ENCODE results near the gene ALG2. TPM values are rescaled to one million over a fixed set of nuclear protein-coding genes. Genes with fewer than 3 reads are reported as not detected.

The ALG2 gene
- polyA plus RNA-seq, 3 donors = 15.9 to 25.5 (median 23.6) TPM

GRCh38 chr9:99231711-99232110, 10.0 kb upstream of the ALG2 start:
- H3K27me3 ChIP-seq (ENCODE audit: control insufficient read depth in 2 of 2, insufficient read depth in 2 of 2, low read length in 2 of 2) = no peaks in the 10 kb centered on the region
- Mint-ChIP-seq H3K9me3 (no peaks in the 10 kb centered on the region), H3K4me1 (peaks cover 9% of the 10 kb centered on the region), H3K27ac (no peak overlapping the region), H3K4me3 (no peak overlapping the region), H3K27me3 (ENCODE audit: low read depth in 3 of 3) (no peaks in the 10 kb centered on the region), H3K36me3 (peaks cover 61 to 74% of the 10 kb centered on the region in 2 donors)
- intact Hi-C loops (cut with micrococcal nuclease) = no loop called here
- peaks cover 58 to 77% of the 10 kb centered on the region in 2 donors for H3K36me3 ChIP-seq (replicated peaks in 1 of 2; ENCODE audit: control insufficient read depth in 1 of 2, insufficient read depth in 2 of 2, low read length in 2 of 2)
- WGBS (ENCODE audit: insufficient coverage) = 100% methylated on average over 1 of the region's 2 CpGs
- peaks cover 10% of the 10 kb centered on the region for H3K79me2 ChIP-seq (ENCODE audit: insufficient read depth, low read length)
- peaks cover 18% of the 10 kb centered on the region for H4K20me1 ChIP-seq (ENCODE audit: insufficient read depth, low read length)
- no peak overlapping the region for H2AFZ ChIP-seq (ENCODE audit: insufficient read depth, low read depth, low read length, poor library complexity, severe bottlenecking)
- H3K4me3 ChIP-seq (replicated peaks in 1 of 3; ENCODE audit: low read depth in 2 of 3, low read length in 3 of 3) = no peak overlapping the region
- no peaks in the 10 kb centered on the region for H3K4me1 ChIP-seq (ENCODE audit: control insufficient read depth in 1 of 2, insufficient read depth in 2 of 2, low read length in 2 of 2)
- no peak for DNase-seq
- no peaks in the 10 kb centered on the region for H3K9me3 ChIP-seq (replicated peaks in 1 of 2; ENCODE audit: control insufficient read depth in 1 of 2, insufficient read depth in 1 of 2, low read length in 2 of 2)
- H3K27ac ChIP-seq (ENCODE audit: low read depth in 1 of 2, low read length in 2 of 2) = no peak overlapping the region
- H3K4me2 ChIP-seq (replicated peaks; ENCODE audit: extremely low read depth, low read length, poor library complexity, severe bottlenecking) = no peak overlapping the region
- TF ChIP-seq CTCF (IDR thresholded peaks at IDR 0.05) = peak; percentile 65
- no peak overlapping the region for H3K9ac ChIP-seq (ENCODE audit: insufficient read depth, low read length, poor library complexity, severe bottlenecking)

GRCh38 chr9:99230206-99230605, 8.5 kb upstream of the ALG2 start:
- Histone ChIP-seq H3K79me2 (ENCODE audit: insufficient read depth, low read length) (peaks cover 25% of the 10 kb centered on the region), H3K4me2 (replicated peaks; ENCODE audit: extremely low read depth, low read length, poor library complexity, severe bottlenecking) (no peak overlapping the region)
- no CpG with 5 or more reads among the region's 3 CpGs for WGBS (ENCODE audit: insufficient coverage)

More at GRCh38 chr9:99230206-99230605, 8.5 kb upstream of the ALG2 start:
- Mint-ChIP-seq H3K9me3 (no peaks in the 10 kb centered on the region), H3K27me3 (ENCODE audit: low read depth in 3 of 3) (no peaks in the 10 kb centered on the region), H3K36me3 (peaks cover 74 to 80% of the 10 kb centered on the region in 2 donors), H3K4me3 (no peak overlapping the region), H3K27ac (no peak overlapping the region), H3K4me1 (no peaks in the 10 kb centered on the region)
- Histone ChIP-seq H3K9me3 (replicated peaks in 1 of 2; ENCODE audit: control insufficient read depth in 1 of 2, insufficient read depth in 1 of 2, low read length in 2 of 2) (no peaks in the 10 kb centered on the region), H3K36me3 (replicated peaks in 1 of 2; ENCODE audit: control insufficient read depth in 1 of 2, insufficient read depth in 2 of 2, low read length in 2 of 2) (peaks cover 62 to 89% of the 10 kb centered on the region in 2 donors), H3K27ac (ENCODE audit: low read depth in 1 of 2, low read length in 2 of 2) (no peak overlapping the region), H2AFZ (ENCODE audit: insufficient read depth, low read depth, low read length, poor library complexity, severe bottlenecking) (no peak overlapping the region), H4K20me1 (ENCODE audit: insufficient read depth, low read length) (peaks cover 31% of the 10 kb centered on the region), H3K4me1 (ENCODE audit: control insufficient read depth in 1 of 2, insufficient read depth in 2 of 2, low read length in 2 of 2) (no peaks in the 10 kb centered on the region), H3K4me3 (replicated peaks in 1 of 3; ENCODE audit: low read depth in 2 of 3, low read length in 3 of 3) (no peak overlapping the region), H3K27me3 (ENCODE audit: control insufficient read depth in 2 of 2, insufficient read depth in 2 of 2, low read length in 2 of 2) (no peaks in the 10 kb centered on the region), H3K9ac (ENCODE audit: insufficient read depth, low read length, poor library complexity, severe bottlenecking) (no peak overlapping the region)
- intact Hi-C loops (cut with micrococcal nuclease) = no loop called here
- DNase-seq = no peak
- no peak for TF ChIP-seq CTCF (IDR thresholded peaks at IDR 0.05)
